CD4-positive, alpha-beta T cell (primary cell): ENCODE data around the gene FBXL17. TPM values are rescaled to one million over a fixed set of nuclear protein-coding genes. Genes with fewer than 3 reads are reported as not detected.

Experiments
- ATAC-seq: fragments of 200-7000 bp; cut with Tn5 transposase; one replicate; pipeline ENCODE4 v1.10.0; 2022; ENCODE audit warnings: mild to moderate bottlenecking; ENCODE audit not compliant: poor library complexity
- CTCF ChIA-PET: fragments of 350-600 bp; sonication (Branson Sonifier 250); formaldehyde crosslinking; loops from one replicate; lab custom pipeline; 2021; ENCODE audit warnings: antibody characterized with exemption, inconsistent platforms; lab: Charles Lee
- POLR2A ChIA-PET: fragments of 350-600 bp; sonication (Branson Sonifier 250); formaldehyde crosslinking; loops from one replicate; lab custom pipeline; 2021; ENCODE audit warnings: antibody characterized with exemption, inconsistent platforms; lab: Charles Lee
- DNase-seq, 14 experiments: peaks; one replicate each; pipeline ENCODE4 v3.0.0-alpha.2; 2013 to 2020; ENCODE audit warnings: mixed read lengths in 2 of 14
- H3K27ac ChIP-seq, 2 donors: one replicate each; pipeline versions ENCODE4 v1.5.1 to v1.7.0; 2013; ENCODE audit warnings: low read length in 2 of 2, low read depth in 1 of 2, mild to moderate bottlenecking in 1 of 2
- H3K27me3 ChIP-seq, 2 experiments: 1 replicate in 1 of 2; 2 replicates in 1 of 2; pipeline versions ENCODE4 v1.6.1 to v1.7.0; 2013; ENCODE audit warnings: low read length in 2 of 2, control low read depth in 1 of 2, mild to moderate bottlenecking in 1 of 2, moderate library complexity in 1 of 2; ENCODE audit not compliant: insufficient read depth in 2 of 2, control insufficient read depth in 1 of 2
- H3K36me3 ChIP-seq: one replicate; pipeline ENCODE4 v1.6.1; 2013; ENCODE audit warnings: low read length, control low read depth; ENCODE audit not compliant: insufficient read depth
- H3K4me1 ChIP-seq: one replicate; pipeline ENCODE4 v1.6.1; 2013; ENCODE audit warnings: low read length, control low read depth; ENCODE audit not compliant: insufficient read depth
- H3K4me3 ChIP-seq: one replicate; pipeline ENCODE4 v1.5.1; 2013; ENCODE audit warnings: mild to moderate bottlenecking, low read length, moderate library complexity
- H3K9me3 ChIP-seq, 2 experiments: 1 replicate in 1 of 2; 2 replicates in 1 of 2; pipeline versions ENCODE4 v1.6.1 to v1.7.0; 2013; ENCODE audit warnings: low read length in 2 of 2, mild to moderate bottlenecking in 2 of 2, control low read depth in 1 of 2, moderate library complexity in 1 of 2; ENCODE audit not compliant: control insufficient read depth in 1 of 2, insufficient read depth in 1 of 2
- H3K27ac Mint-ChIP-seq: one replicate; pipeline ENCODE4 v1.8.0; 2020; ENCODE audit warnings: mixed read lengths
- H3K27me3 Mint-ChIP-seq: one replicate; pipeline ENCODE4 v1.8.0; 2021; ENCODE audit warnings: mixed read lengths
- H3K36me3 Mint-ChIP-seq: one replicate; pipeline ENCODE4 v1.8.0; 2021; ENCODE audit warnings: low read depth, mixed read lengths
- H3K4me1 Mint-ChIP-seq: one replicate; pipeline ENCODE4 v1.8.0; 2021; ENCODE audit warnings: low read depth, mixed read lengths
- H3K4me3 Mint-ChIP-seq: one replicate; pipeline ENCODE4 v1.8.0; 2020; ENCODE audit warnings: mild to moderate bottlenecking, mixed read lengths
- H3K9me3 Mint-ChIP-seq: one replicate; pipeline ENCODE4 v1.8.0; 2020; ENCODE audit warnings: mixed read lengths
- CTCF ChIP-seq: fragments of 200-600 bp; IDR thresholded peaks from one replicate; pipeline ENCODE4 v1.8.0; 2022; ENCODE audit warnings: antibody characterized with exemption, mild to moderate bottlenecking
- intact Hi-C, 2 experiments: fragments of 100-400 bp; cut with DNase I in 1 of 2; cut with micrococcal nuclease in 1 of 2; formaldehyde crosslinking; loops; one replicate each; pipeline versions ENCODE4 v1.15.1 to v1.9.0; 2023 to 2025; cut with DNase I, micrococcal nuclease
- total RNA-seq, 174 experiments: library from RNA in 2 of 174; stranded (reverse) in 2 of 174; gene quantifications; one replicate each; pipeline ENCODE4 v1.2.3 and lab custom pipeline; 2021 to 2026

Gene FBXL17
- total RNA-seq, 2 experiments from 2014 or later = 17.9 to 21.1 TPM

DNA sequence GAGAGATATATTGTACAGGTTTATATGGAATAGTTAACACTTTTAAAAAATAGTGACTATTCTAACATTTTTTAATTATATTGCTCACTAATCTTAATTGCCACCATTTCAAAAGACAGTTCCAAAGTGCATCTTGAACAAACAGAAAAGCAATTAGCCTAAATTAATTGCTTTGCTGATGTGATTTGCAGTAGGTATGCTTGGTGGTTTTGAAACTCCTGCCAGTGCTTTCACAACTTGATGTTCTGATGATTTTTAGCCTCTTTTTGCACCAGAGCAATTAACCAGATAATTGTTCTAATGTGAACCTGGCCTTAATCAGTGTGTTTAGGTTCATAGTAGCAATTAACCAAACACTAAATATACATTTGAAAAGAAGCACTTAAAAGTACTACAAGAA, 207.6 kb downstream of the FBXL17 start:
- ATAC-seq (no peak), DNase-seq (no peak)
- no peak overlapping the region for H3K27ac ChIP-seq
- no peak for TF ChIP-seq CTCF
- intact Hi-C loops = no loop called here
- no peak overlapping the region for H3K4me3 ChIP-seq
- no peaks in the 10 kb centered on the region for H3K4me1 ChIP-seq
- Mint-ChIP-seq H3K4me3 (no peak overlapping the region), H3K4me1 (no peaks in the 10 kb centered on the region), H3K27me3 (no peaks in the 10 kb centered on the region), H3K9me3 (no peaks in the 10 kb centered on the region), H3K36me3 (peaks cover 18% of the 10 kb centered on the region), H3K27ac (no peak overlapping the region)
- no peaks in the 10 kb centered on the region for H3K27me3 ChIP-seq
- ChIA-PET CTCF (interaction anchor here (0.6 to 1.0 kb wide), 2 partner anchors 21 to 410 kb away, joined by 3 to 4 read pairs; no protein-coding TSS in a partner anchor), POLR2A (no interaction called here)
- no peaks in the 10 kb centered on the region for H3K36me3 ChIP-seq
- no peaks in the 10 kb centered on the region for H3K9me3 ChIP-seq

GRCh38 chr5:108171759-108172158, 210.1 kb downstream of the FBXL17 start:
- ATAC-seq (no peak), DNase-seq (no peak)
- Histone ChIP-seq H3K4me1 (no peaks in the 10 kb centered on the region), H3K27ac (no peak overlapping the region), H3K36me3 (no peaks in the 10 kb centered on the region), H3K9me3 (no peaks in the 10 kb centered on the region), H3K27me3 (no peaks in the 10 kb centered on the region), H3K4me3 (no peak overlapping the region)
- CTCF ChIA-PET = no interaction called here
- Mint-ChIP-seq H3K27ac (no peak overlapping the region), H3K4me1 (no peaks in the 10 kb centered on the region), H3K4me3 (no peak overlapping the region), H3K27me3 (no peaks in the 10 kb centered on the region), H3K36me3 (peaks cover 13% of the 10 kb centered on the region), H3K9me3 (no peaks in the 10 kb centered on the region)
- intact Hi-C loops = no loop called here
- no peak for TF ChIP-seq CTCF
- POLR2A ChIA-PET = no interaction called here

DNA sequence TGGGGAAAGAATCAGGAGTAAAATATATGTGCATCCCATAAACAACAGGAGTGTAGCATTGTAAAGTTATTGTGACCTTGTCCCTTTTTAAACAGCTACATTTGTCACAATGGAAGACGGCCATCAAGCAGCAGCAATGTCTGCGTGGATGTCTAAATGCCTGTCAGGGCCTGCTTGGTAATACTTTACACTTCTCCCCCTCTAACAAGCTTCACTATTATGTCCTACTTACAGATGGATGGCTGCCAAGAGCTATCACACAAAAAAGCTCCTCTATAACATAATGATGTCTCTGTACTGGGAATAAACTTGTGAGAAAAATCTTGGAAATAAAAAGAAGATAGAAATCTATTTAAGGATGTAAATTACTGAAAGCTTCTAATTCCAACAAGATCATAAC, 213.0 kb downstream of the FBXL17 start:
- Histone ChIP-seq H3K36me3 (no peaks in the 10 kb centered on the region), H3K27ac (no peak overlapping the region), H3K4me1 (no peaks in the 10 kb centered on the region), H3K4me3 (no peak overlapping the region), H3K27me3 (no peaks in the 10 kb centered on the region), H3K9me3 (no peaks in the 10 kb centered on the region)
- Mint-ChIP-seq H3K27ac (no peak overlapping the region), H3K9me3 (no peaks in the 10 kb centered on the region), H3K4me1 (no peaks in the 10 kb centered on the region), H3K27me3 (no peaks in the 10 kb centered on the region), H3K36me3 (peaks cover 10% of the 10 kb centered on the region), H3K4me3 (no peak overlapping the region)
- TF ChIP-seq CTCF = no peak
- ATAC-seq (no peak), DNase-seq (no peak)
- ChIA-PET POLR2A (no interaction called here), CTCF (no interaction called here)
- intact Hi-C loops = no loop called here
